WTC11 (cell line): ENCODE data around the gene ZNF438. TPM values are rescaled to one million over a fixed set of nuclear protein-coding genes. Genes with fewer than 3 reads are reported as not detected.

Experiments
- ATAC-seq: fragments of 200-7000 bp; cut with Tn5 transposase; 2 replicates; pipeline ENCODE4 v1.10.0; 2021; ENCODE audit warnings: mild to moderate bottlenecking, moderate library complexity
- CTCF ChIA-PET: fragments of 300-600 bp; sonication (Branson Sonifier 250); formaldehyde crosslinking; loops from one replicate; lab custom pipeline; 2021; ENCODE audit warnings: antibody characterized with exemption; lab: Charles Lee
- POLR2A ChIA-PET: fragments of 350-600 bp; sonication (Branson Sonifier 250); formaldehyde crosslinking; loops from one replicate; lab custom pipeline; 2021; ENCODE audit warnings: antibody characterized with exemption; lab: Charles Lee
- DNase-seq: peaks from one replicate; pipeline ENCODE4 v3.0.0; 2021; ENCODE audit warnings: low spot score
- H3K27ac Mint-ChIP-seq: 2 replicates; pipeline ENCODE4 v1.8.0; 2021; ENCODE audit warnings: mixed read lengths
- H3K27me3 Mint-ChIP-seq: 2 replicates; pipeline ENCODE4 v1.8.0; 2021; ENCODE audit warnings: low read depth, mild to moderate bottlenecking, moderate library complexity, mixed read lengths
- H3K36me3 Mint-ChIP-seq: 2 replicates; pipeline ENCODE4 v1.8.0; 2021; ENCODE audit warnings: mixed read lengths
- H3K4me1 Mint-ChIP-seq: 2 replicates; pipeline ENCODE4 v1.8.0; 2022; ENCODE audit warnings: mixed read lengths
- H3K4me3 Mint-ChIP-seq: 2 replicates; pipeline ENCODE4 v1.8.0; 2021; ENCODE audit warnings: mild to moderate bottlenecking, moderate library complexity, mixed read lengths
- H3K9me3 Mint-ChIP-seq: 2 replicates; pipeline ENCODE4 v1.8.0; 2021; ENCODE audit warnings: mixed read lengths
- ESRRA ChIP-seq: sonication (generic); formaldehyde crosslinking; IDR thresholded peaks from 2 replicates; pipeline ENCODE4 v1.8.1; 2022; ENCODE audit warnings: mild to moderate bottlenecking, missing genetic modification reagents, borderline replicate concordance
- GABPB1 ChIP-seq: sonication (generic); formaldehyde crosslinking; IDR thresholded peaks from 2 replicates; pipeline ENCODE4 v1.8.1; 2023; ENCODE audit warnings: mild to moderate bottlenecking, missing genetic modification reagents
- GTF2I ChIP-seq: fragments of 250-450 bp; sonication (Bioruptor Pico); conservative IDR thresholded peaks from 2 replicates; pipeline ENCODE4 v1.4.0; 2021; ENCODE audit warnings: mild to moderate bottlenecking
- HMGA2 ChIP-seq: fragments of 250-450 bp; sonication (Bioruptor Pico); IDR thresholded peaks from 2 replicates; pipeline ENCODE4 v1.4.0; 2021; ENCODE audit warnings: mild to moderate bottlenecking, moderate library complexity
- IRF2 ChIP-seq: sonication (generic); formaldehyde crosslinking; IDR thresholded peaks from 2 replicates; pipeline ENCODE4 v1.8.0; 2022; ENCODE audit warnings: low read depth, missing genetic modification reagents, borderline replicate concordance
- NFATC4 ChIP-seq: fragments of 250-450 bp; sonication (Bioruptor Pico); IDR thresholded peaks from 2 replicates; pipeline ENCODE4 v1.9.0; 2021; ENCODE audit warnings: mild to moderate bottlenecking
- NFE2L1 ChIP-seq: sonication (generic); formaldehyde crosslinking; IDR thresholded peaks from 2 replicates; pipeline ENCODE4 v1.8.1; 2023; ENCODE audit warnings: missing genetic modification reagents
- NFYB ChIP-seq: sonication (generic); formaldehyde crosslinking; conservative IDR thresholded peaks from 2 replicates; pipeline ENCODE4 v1.8.0; 2022; ENCODE audit warnings: low read depth, missing genetic modification reagents
- NR2C2 ChIP-seq: sonication (generic); formaldehyde crosslinking; IDR thresholded peaks from 2 replicates; pipeline ENCODE4 v1.8.0; 2022; ENCODE audit warnings: mild to moderate bottlenecking, missing genetic modification reagents
- SMAD4 ChIP-seq: sonication (generic); formaldehyde crosslinking; IDR thresholded peaks from 2 replicates; pipeline ENCODE4 v1.8.0; 2022; ENCODE audit warnings: mild to moderate bottlenecking, missing genetic modification reagents
- ZNF416 ChIP-seq: fragments of 250-450 bp; sonication (Bioruptor Pico); IDR thresholded peaks from 2 replicates; pipeline ENCODE4 v1.9.0; 2021; ENCODE audit warnings: mild to moderate bottlenecking, inconsistent platforms
- ZNF512 ChIP-seq: sonication (generic); formaldehyde crosslinking; IDR thresholded peaks from 2 replicates; pipeline ENCODE4 v1.8.1; 2022; ENCODE audit warnings: missing genetic modification reagents, borderline replicate concordance
- ZNF671 ChIP-seq: fragments of 250-450 bp; sonication (Bioruptor Pico); IDR thresholded peaks from 2 replicates; pipeline ENCODE4 v1.8.0; 2021; ENCODE audit warnings: mild to moderate bottlenecking
- total RNA-seq: library from RNA; stranded (reverse); gene quantifications from 3 replicates; pipeline ENCODE4 v1.2.3, GENCODE V29; 2021
- TF ChIP-seq, protein P1 (sequence below): sonication (generic); formaldehyde crosslinking; IDR thresholded peaks from 2 replicates; pipeline ENCODE4 v1.8.0; 2022; ENCODE audit warnings: missing genetic modification reagents
- TF ChIP-seq, protein P2 (sequence below): fragments of 250-450 bp; sonication (Bioruptor Pico); conservative IDR thresholded peaks from 2 replicates; pipeline ENCODE4 v1.9.0; 2021; ENCODE audit warnings: mild to moderate bottlenecking
- TF ChIP-seq, protein P3 (sequence below): sonication (generic); formaldehyde crosslinking; IDR thresholded peaks from 2 replicates; pipeline ENCODE4 v1.8.1; 2023; ENCODE audit warnings: mild to moderate bottlenecking, missing genetic modification reagents, moderate library complexity
- TF ChIP-seq, protein P4 (sequence below): fragments of 250-450 bp; sonication (Bioruptor Pico); IDR thresholded peaks from 2 replicates; pipeline ENCODE4 v1.9.0; 2021; ENCODE audit warnings: mild to moderate bottlenecking
- TF ChIP-seq, protein P5 (sequence below): sonication (generic); formaldehyde crosslinking; IDR thresholded peaks from 2 replicates; pipeline ENCODE4 v1.8.1; 2022; ENCODE audit warnings: low read depth, mild to moderate bottlenecking, moderate library complexity, missing genetic modification reagents, borderline replicate concordance

ZNF438 gene
- total RNA-seq, 1 experiment from 2014 or later = 1.9 TPM

DNA sequence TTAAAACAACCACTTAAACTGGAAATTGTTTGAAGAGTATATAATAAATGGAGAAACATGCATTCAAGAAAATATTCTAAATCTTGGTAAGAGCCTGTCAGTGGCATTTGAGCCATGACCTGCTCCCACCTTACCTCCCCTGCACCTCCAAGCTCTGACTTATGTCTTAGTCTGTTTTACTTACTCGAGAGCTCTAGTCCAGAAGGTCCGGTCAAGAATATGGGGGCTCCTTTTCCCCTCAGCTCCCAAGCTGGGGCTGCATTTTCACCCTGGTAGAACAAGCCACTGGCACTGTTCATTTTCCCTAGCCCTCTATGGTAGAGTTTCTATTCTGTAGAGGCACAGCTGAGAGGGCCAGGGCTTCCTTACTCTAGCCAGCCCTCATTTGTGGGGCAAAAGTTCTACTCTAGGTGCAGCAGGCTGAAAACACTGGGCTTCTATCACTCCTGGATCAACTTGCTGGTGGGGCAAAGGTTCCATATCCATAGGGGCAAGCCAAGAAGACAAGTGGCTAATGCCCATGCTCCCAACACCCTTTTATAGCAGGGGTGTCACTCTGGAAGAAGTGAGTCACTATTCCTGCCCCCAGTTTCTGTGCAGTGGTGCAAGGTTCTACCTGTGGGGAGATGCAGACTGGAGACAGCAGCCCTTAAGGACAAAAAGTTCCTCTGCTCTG is 40.6 kb downstream of the ZNF438 start (continued):
- TF ChIP-seq, protein P1, sequence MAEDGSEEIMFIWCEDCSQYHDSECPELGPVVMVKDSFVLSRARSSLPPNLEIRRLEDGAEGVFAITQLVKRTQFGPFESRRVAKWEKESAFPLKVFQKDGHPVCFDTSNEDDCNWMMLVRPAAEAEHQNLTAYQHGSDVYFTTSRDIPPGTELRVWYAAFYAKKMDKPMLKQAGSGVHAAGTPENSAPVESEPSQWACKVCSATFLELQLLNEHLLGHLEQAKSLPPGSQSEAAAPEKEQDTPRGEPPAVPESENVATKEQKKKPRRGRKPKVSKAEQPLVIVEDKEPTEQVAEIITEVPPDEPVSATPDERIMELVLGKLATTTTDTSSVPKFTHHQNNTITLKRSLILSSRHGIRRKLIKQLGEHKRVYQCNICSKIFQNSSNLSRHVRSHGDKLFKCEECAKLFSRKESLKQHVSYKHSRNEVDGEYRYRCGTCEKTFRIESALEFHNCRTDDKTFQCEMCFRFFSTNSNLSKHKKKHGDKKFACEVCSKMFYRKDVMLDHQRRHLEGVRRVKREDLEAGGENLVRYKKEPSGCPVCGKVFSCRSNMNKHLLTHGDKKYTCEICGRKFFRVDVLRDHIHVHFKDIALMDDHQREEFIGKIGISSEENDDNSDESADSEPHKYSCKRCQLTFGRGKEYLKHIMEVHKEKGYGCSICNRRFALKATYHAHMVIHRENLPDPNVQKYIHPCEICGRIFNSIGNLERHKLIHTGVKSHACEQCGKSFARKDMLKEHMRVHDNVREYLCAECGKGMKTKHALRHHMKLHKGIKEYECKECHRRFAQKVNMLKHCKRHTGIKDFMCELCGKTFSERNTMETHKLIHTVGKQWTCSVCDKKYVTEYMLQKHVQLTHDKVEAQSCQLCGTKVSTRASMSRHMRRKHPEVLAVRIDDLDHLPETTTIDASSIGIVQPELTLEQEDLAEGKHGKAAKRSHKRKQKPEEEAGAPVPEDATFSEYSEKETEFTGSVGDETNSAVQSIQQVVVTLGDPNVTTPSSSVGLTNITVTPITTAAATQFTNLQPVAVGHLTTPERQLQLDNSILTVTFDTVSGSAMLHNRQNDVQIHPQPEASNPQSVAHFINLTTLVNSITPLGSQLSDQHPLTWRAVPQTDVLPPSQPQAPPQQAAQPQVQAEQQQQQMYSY (CRISPR knock-in tag) = no peak
- no peak for TF ChIP-seq IRF2 (CRISPR knock-in tag)
- TF ChIP-seq GABPB1 = no peak
- no peak for TF ChIP-seq NFE2L1 (CRISPR knock-in tag)
- TF ChIP-seq, protein P2, sequence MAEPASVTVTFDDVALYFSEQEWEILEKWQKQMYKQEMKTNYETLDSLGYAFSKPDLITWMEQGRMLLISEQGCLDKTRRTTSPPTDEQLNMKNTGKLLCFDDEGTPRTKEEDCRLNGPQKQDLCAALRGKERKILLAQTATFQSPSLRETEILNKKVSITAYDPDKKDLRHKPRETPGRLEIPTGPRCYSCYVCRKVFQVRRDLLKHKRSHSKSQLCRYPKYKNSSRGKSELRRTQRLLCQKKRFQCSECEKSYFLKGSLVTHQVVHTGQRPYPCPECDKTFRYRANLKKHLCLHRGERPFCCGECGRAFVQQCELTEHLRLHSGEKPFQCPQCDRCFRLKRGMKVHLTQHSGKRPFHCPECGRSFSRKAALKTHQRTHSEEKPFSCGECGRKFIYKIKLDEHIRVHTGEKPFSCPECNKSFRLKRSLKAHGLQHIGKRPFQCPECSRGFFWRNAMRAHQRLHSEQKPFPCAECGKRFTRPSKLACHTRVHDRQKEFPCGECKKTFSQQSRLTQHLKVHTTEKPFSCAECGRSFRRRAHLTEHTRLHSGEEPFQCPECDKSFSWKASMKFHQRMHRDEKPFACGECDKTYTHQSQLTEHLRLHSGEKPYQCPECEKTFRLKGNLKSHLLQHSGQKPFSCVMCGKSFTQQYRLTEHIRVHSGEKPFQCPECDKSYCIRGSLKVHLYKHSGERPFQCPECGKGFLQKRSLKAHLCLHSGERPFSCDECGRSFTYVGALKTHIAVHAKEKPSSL = no peak
- TF ChIP-seq, protein P3, sequence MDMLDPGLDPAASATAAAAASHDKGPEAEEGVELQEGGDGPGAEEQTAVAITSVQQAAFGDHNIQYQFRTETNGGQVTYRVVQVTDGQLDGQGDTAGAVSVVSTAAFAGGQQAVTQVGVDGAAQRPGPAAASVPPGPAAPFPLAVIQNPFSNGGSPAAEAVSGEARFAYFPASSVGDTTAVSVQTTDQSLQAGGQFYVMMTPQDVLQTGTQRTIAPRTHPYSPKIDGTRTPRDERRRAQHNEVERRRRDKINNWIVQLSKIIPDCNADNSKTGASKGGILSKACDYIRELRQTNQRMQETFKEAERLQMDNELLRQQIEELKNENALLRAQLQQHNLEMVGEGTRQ (CRISPR knock-in tag) = no peak
- TF ChIP-seq ESRRA = no peak

DNA sequence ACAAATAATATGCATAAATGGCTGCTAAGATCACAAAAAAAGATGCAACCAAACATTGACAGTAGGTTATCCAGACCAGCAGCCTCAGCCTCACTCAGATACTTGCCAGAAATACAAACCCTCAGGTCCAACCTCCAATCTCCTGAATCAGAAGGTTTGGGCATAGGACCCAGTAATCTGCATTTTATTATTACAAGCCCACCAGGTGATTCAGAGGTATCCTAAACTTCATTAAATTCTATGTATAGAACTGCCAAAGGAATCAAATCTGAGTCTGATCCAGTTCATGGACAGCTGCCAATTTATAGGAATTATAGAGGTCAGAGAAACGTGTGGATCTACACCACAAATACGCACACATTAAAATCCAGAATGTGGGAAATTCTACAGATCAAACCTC is 41.3 kb downstream of the ZNF438 start:
- CTCF ChIA-PET = no interaction called here
- H3K27me3 Mint-ChIP-seq = no peaks in the 10 kb centered on the region; the same call in 1 of the 2 replicates

GRCh38 chr10:30988831-30989435 is 42.7 kb downstream of the ZNF438 start:
- no peak for DNase-seq
- CTCF ChIA-PET = interaction anchor here (0.7 kb wide), 1 partner anchor 329 kb away, joined by 3 read pairs; no protein-coding TSS in a partner anchor
- no peaks in the 10 kb centered on the region; the same call in 1 of the 2 replicates for H3K27me3 Mint-ChIP-seq
- peaks cover 9% of the 10 kb centered on the region for H3K36me3 Mint-ChIP-seq
- no peak for ATAC-seq
- H3K27ac Mint-ChIP-seq = no peak overlapping the region
- POLR2A ChIA-PET = no interaction called here
- H3K4me1 Mint-ChIP-seq = no peaks in the 10 kb centered on the region
- no peak overlapping the region for H3K4me3 Mint-ChIP-seq
- peaks cover 11% of the 10 kb centered on the region for H3K9me3 Mint-ChIP-seq
- TF ChIP-seq, protein P4, sequence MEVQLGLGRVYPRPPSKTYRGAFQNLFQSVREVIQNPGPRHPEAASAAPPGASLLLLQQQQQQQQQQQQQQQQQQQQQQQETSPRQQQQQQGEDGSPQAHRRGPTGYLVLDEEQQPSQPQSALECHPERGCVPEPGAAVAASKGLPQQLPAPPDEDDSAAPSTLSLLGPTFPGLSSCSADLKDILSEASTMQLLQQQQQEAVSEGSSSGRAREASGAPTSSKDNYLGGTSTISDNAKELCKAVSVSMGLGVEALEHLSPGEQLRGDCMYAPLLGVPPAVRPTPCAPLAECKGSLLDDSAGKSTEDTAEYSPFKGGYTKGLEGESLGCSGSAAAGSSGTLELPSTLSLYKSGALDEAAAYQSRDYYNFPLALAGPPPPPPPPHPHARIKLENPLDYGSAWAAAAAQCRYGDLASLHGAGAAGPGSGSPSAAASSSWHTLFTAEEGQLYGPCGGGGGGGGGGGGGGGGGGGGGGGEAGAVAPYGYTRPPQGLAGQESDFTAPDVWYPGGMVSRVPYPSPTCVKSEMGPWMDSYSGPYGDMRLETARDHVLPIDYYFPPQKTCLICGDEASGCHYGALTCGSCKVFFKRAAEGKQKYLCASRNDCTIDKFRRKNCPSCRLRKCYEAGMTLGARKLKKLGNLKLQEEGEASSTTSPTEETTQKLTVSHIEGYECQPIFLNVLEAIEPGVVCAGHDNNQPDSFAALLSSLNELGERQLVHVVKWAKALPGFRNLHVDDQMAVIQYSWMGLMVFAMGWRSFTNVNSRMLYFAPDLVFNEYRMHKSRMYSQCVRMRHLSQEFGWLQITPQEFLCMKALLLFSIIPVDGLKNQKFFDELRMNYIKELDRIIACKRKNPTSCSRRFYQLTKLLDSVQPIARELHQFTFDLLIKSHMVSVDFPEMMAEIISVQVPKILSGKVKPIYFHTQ (CRISPR knock-in tag) = no peak
- TF ChIP-seq NFATC4 (CRISPR knock-in tag) (no peak), ZNF512 (no peak), NR2C2 (CRISPR knock-in tag) (no peak), ZNF416 (CRISPR knock-in tag) (no peak), SMAD4 (CRISPR knock-in tag) (no peak)
- TF ChIP-seq, protein P5, sequence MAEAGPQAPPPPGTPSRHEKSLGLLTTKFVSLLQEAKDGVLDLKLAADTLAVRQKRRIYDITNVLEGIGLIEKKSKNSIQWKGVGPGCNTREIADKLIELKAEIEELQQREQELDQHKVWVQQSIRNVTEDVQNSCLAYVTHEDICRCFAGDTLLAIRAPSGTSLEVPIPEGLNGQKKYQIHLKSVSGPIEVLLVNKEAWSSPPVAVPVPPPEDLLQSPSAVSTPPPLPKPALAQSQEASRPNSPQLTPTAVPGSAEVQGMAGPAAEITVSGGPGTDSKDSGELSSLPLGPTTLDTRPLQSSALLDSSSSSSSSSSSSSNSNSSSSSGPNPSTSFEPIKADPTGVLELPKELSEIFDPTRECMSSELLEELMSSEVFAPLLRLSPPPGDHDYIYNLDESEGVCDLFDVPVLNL (CRISPR knock-in tag) = no peak

More for the DNA sequence above, 41.3 kb downstream of the ZNF438 start:
- POLR2A ChIA-PET = no interaction called here
- TF ChIP-seq NFYB (CRISPR knock-in tag) = no peak
- TF ChIP-seq GTF2I = no peak
- TF ChIP-seq HMGA2 (CRISPR knock-in tag) = no peak
- TF ChIP-seq ZNF671 (CRISPR knock-in tag) = no peak
- TF ChIP-seq, all 79 proteins: peak for 0
- DNase-seq (no peak), ATAC-seq (no peak)
- H3K9me3 Mint-ChIP-seq = peaks cover 23% of the 10 kb centered on the region
- peaks cover 21% of the 10 kb centered on the region for H3K36me3 Mint-ChIP-seq
- H3K4me3 Mint-ChIP-seq = no peak overlapping the region
- no peaks in the 10 kb centered on the region for H3K4me1 Mint-ChIP-seq
- H3K27ac Mint-ChIP-seq = no peak overlapping the region
